SK-N-SH treated with all-trans-retinoic acid at 6 μM for 48 hours (cell line): ENCODE results near the gene NHS.

ENCODE experiments used
- POU6F1 ChIP-seq: fragments of 250-450 bp; sonication (Bioruptor Pico); IDR thresholded peaks from 2 replicates; pipeline ENCODE4 v1.8.0; 2021; ENCODE audit warnings: low read depth, mild to moderate bottlenecking, moderate library complexity, borderline replicate concordance
- PPARA ChIP-seq: fragments of 250-450 bp; sonication (Bioruptor Pico); IDR thresholded peaks from 2 replicates; pipeline ENCODE4 v1.5.0; 2020; ENCODE audit warnings: mild to moderate bottlenecking, borderline replicate concordance
- SNAI2 ChIP-seq: fragments of 250-450 bp; sonication (Bioruptor Pico); IDR thresholded peaks from 2 replicates; pipeline ENCODE4 v1.5.0; 2020; ENCODE audit warnings: mild to moderate bottlenecking, moderate library complexity
- ZFP3 ChIP-seq: fragments of 250-450 bp; sonication (Bioruptor Pico); IDR thresholded peaks from 2 replicates; pipeline ENCODE4 v1.5.0; 2020; ENCODE audit warnings: mild to moderate bottlenecking, moderate library complexity
- ZNF8 ChIP-seq: fragments of 450-650 bp; formaldehyde crosslinking; IDR thresholded peaks from 2 replicates; pipeline ENCODE4 v1.5.0; 2020; ENCODE audit warnings: mild to moderate bottlenecking, moderate library complexity

- TF ChIP-seq POU6F1 (no peak), ZFP3 (CRISPR knock-in tag) (no peak), SNAI2 (no peak), ZNF8 (CRISPR knock-in tag) (no peak), PPARA (CRISPR knock-in tag) (no peak)
Measured at GRCh38 chrX:17747692-17748091, 372.7 kb downstream of the NHS start.
